ENCODE data around the gene DAPK3.
"Not testable (repeated sequence)": the region's sequence is repeated elsewhere in the genome, so short reads cannot be mapped to it uniquely, and the experiment has no call there.

Gene DAPK3

GRCh38 chr19:3970808-3971598 is at the start of gene DAPK3:
TSS of gene DAPK3 (minus strand) at chr19:3971099. CDS start at chr19:3969735, 1,364 bp downstream.
- DNase-seq (ENCODE audit: low read depth): peak; percentile 97

DNA sequence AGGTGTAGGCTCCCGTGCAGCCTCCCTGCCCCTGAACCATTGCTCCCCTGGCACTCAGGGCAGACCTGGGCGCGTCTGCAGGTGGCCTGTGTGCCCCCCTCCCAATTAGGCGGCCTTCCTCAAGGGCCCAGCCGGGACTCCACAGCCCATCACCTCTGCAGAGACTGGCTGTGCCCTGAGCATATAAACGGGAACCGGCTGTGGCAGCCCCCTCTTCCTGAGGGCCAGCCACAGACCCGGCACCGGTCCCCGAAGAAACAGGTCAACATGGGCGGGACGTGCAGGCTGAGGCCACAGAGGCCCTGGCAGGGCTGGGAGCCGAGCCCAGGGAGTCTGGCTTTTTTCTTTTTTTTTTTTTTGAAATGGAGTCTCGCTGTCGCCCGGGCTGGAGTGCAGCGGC is 48.7 kb upstream of the DAPK3 start:
- DNase-seq (ENCODE audit: low read depth): no peak

GRCh38 chr19:4018775-4019504 is 48.0 kb upstream of the DAPK3 start:
- DNase-seq (ENCODE audit: low read depth): no peak

GRCh38 chr19:4018140-4018613 is 47.3 kb upstream of the DAPK3 start:
- DNase-seq (ENCODE audit: low read depth): no peak

GRCh38 chr19:4016903-4017638 is 46.2 kb upstream of the DAPK3 start:
- DNase-seq (ENCODE audit: low read depth): no peak

DNA sequence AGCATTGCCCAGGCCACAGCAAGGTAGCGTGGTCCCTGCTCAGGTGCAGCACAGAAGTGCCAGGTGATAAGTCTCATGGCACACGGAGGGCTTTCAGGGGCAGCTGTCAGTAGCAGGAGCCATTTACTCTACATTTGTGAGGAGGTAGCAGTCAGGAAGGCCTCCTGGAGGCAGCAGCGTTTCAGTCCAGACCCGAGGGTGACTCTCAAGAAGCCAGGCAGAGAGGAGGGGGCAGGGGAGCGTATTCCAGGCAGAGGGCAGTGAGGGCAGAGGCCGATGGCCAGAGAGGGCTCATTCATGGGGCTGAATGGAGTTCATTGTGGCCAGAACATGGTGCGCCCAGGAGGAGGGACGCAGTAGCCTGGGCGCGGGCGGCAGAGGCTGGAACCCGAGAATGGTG is 45.6 kb upstream of the DAPK3 start:
- DNase-seq (ENCODE audit: low read depth): no peak

DNA sequence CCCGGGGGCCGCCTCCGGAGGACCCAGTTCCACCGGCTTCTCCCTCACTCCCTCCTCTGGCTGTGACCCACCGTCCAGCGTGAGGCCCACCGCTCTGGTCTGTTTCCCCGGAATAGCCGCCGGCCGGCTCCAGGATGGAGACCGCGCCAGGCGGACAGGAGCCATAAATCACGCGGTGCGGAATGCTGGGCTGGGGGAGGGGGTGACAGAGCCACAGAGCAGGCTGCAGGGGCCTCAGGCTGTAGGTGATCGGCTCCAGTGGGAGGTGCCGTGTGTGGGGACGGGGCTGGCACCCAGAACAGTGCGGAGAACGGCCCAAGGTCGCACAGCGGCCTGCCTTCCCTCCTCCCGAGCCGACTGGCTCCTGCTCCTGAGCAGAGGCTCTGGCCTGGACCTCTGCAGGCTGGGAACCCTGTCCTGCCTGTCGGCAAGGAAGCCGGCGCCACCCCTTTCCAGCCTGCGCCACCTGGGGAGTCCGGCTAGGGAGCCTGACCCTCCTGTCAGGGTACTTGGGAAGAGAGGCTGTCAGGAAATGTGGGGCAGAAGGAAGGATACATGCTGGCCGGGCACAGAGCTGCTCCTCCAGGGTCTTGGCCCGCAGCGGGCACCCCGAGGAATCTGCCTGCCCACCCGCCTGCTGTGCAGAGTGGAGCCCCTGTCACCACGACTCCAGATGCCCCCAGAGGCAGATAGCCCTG is 45.0 kb upstream of the DAPK3 start:
- no peak for DNase-seq (ENCODE audit: low read depth)

- DNase-seq (ENCODE audit: low read depth): peak; percentile 43
Observed at GRCh38 chr19:4014541-4015491, 43.9 kb upstream of the DAPK3 start.

DNA sequence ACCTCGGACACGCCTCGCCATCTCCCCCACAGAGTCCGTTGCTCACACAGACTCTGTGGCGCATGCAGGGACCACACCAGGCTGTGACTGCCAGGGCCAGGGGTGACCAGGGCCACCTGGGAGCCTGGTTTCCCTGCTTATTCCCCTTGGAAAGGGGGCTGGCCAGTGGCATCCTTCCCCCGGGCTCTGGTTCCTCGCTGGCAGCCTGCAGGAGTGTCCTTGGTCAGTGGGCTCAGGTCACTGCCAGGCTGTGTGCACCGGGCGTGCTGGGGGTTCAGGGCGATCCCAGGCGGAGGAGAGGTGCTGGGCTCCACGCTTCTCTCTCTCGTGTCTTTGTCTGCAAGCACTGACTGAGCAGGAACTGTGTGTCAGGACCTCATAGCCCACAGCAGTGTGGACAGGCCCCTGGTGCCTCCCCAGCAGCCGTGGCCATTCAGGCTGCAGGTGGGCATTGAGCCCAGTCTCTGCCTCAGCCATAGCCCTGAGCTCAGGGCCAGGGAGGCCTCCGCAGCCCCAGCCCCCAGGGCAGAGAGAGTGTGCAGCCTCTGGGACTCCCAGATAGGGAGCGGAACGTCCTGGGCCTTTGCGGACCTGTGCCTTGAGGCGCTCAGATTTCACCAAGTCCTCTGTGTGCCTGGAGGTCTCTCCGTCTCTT is 43.1 kb upstream of the DAPK3 start:
- no peak for DNase-seq (ENCODE audit: low read depth)

- no peak for DNase-seq (ENCODE audit: low read depth)
Observed at GRCh38 chr19:4012975-4013634, 42.2 kb upstream of the DAPK3 start.

DNA sequence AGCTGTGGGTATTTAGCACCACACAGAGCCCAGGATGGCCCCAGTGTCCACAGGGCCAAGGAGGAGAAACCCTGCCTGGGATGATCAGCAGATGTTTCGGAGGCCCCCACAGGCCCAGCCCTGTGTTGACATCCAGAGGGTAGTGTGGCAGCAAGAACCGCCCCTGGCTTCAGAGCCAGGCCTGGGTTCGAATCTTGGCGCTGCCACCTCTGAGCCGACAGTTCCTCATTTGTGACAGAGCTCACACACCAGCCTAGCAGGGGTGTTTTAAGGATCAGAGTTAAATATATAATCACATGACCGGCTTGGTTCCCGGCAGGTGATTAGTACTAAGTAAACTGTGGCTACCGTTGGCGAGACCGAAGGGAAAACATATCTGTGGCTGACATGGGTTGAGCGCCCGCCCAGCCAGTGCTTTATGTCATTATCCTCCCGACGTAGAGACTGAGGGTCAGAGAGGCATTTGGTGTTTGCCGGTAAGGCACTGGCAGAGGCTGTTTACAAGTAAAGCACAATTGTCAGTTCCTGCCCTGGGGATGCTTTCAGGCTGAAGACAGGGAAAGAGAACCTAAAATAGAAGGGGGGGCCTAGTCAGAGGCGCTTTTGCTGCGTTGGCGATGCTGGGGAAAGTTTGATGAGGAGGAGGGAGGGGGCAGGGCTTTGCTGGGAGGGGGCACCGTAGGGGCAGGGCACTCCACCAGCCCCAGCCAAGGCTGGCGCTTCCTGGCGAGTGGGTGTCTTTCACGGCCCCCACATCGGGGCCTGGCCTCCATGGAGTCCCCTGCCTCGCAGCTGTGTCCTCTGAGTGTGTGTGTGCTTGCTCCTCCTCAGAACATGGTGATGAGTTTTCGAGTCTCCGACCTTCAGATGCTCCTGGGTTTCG is 41.4 kb upstream of the DAPK3 start:
- DNase-seq (ENCODE audit: low read depth): no peak

GRCh38 chr19:4011430-4011829 is 40.5 kb upstream of the DAPK3 start:
- not testable (repeated sequence) for DNase-seq (ENCODE audit: low read depth)

DNA sequence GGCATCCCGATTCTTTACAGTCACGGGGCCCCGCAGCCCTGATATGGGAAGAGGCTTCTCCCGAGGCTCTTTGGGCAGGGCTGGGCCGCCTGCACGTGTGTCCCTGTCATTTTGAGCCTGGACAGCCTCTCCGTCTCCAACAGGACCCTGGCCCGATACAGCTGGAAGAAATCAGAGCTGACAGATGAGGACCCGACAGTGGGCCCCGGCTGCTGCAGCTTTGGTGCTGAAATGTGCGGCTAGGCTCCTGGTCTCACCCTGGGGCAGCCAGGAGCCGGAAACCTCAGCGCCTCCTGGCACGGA is 39.9 kb upstream of the DAPK3 start:
- DNase-seq (ENCODE audit: low read depth): no peak

DNA sequence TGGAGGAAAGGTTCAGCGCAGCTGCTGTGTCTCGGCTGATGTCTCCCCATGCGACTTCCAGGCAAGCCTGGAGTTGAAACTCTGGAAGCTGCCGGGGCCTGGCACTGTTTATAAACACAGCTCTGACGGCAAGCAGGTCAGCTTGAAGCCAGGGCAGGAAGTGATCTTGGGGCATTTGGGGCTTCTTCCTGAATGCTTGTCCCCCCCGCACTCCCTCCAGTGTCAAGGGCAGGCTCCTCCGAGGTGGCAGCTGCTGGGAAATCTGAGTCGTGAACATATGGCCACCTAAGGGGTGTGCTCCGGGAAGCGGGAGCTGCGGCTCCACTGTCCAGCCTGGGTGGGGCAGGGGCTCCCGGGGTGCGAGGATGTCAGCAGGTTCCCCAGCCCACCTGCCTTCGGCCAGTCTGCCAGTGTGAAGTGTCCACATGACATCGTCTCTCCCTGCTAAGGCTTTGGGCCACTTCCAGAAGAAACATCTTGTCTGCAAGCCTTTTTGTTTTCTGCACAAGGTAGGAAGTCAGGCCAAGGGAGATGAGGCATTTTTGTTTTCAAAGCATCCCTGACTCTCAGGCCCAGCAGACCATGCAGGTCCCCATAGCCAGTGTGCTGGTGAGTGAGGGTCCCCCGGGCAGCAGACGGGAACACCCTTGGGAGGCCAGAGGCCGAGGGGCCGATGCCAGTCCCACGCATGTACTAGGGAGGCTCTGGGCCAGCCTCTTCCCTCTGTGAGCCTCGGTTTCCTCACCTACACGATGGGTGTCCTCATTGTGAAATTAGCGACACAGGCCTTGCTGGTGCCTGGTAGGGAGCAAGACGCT is 39.3 kb upstream of the DAPK3 start:
- no peak for DNase-seq (ENCODE audit: low read depth)

- no peak for DNase-seq (ENCODE audit: low read depth)
Observed at GRCh38 chr19:4007836-4008539, 37.1 kb upstream of the DAPK3 start.

DNA sequence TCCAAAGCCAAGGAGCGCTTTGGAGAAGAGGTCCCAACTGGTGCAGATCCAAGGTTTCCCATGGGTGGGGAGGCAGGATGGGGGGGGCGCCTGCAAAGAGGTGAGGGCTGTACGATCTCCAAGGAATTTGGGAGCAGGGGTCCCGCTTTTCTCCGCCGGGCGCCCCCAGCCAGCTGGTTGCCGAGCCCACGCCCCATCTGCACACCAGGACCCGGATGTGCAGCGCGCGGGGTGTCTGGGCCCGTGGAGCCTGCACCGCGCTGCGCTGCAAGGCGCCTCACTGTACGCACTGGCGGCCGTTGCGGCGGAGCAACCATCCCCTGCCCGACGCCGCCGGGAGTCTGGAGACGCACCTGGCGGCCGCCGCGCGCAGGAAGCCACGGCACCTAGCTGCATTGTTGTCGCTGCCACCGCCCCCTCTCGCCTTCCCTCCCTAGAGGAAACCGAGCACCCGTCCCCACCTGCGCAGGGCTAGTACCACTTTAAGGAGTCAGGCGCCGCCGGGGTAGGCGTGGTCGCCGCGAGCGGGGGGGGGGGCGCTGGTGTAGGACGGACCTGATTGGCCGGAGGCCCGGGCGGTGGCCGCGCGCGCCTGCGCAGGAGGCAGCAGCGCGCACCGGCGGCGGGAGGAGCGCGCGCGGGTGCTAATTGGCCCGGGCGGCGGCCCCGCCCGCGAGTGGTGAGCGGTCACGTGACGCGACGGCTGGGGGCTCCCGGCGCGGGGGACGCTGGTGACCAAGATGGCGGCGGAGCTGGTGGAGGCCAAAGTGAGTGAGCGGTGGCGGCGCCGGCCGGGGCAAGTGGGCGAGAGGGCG is 36.3 kb upstream of the DAPK3 start, which contains the start of gene PIAS4:
PIAS4 (plus strand) TSS at position 716 of the 815 bp plus-strand sequence; CDS start at position 741, 25 bp downstream.
- peak; percentile 97 for DNase-seq (ENCODE audit: low read depth)

Measured in activated T-cell treated with anti-CD3 and anti-CD28 coated beads for 48 hours (primary cell).